Activated CD8-positive, alpha-beta T cell treated with anti-CD3 and anti-CD28 coated beads for 36 hours (primary cell): ENCODE results near the gene ARHGAP40. TPM values are rescaled to one million over a fixed set of nuclear protein-coding genes. Genes with fewer than 3 reads are reported as not detected.

Source experiments
- ATAC-seq: fragments of 200-7000 bp; cut with Tn5 transposase; one replicate; pipeline ENCODE4 v1.10.0; 2021; ENCODE audit warnings: mild to moderate bottlenecking, moderate library complexity
- CTCF ChIA-PET: fragments of 350-600 bp; sonication (Branson Sonifier 250); formaldehyde crosslinking; loops from one replicate; lab custom pipeline; 2021; ENCODE audit warnings: antibody characterized with exemption; lab: Charles Lee
- POLR2A ChIA-PET: fragments of 350-600 bp; sonication (Branson Sonifier 250); formaldehyde crosslinking; loops from one replicate; lab custom pipeline; 2021; ENCODE audit warnings: antibody characterized with exemption; lab: Charles Lee
- DNase-seq: peaks from one replicate; pipeline ENCODE4 v3.0.0-alpha.2; 2020
- H3K27ac Mint-ChIP-seq: one replicate; pipeline ENCODE4 v1.8.0; 2021; ENCODE audit warnings: mild to moderate bottlenecking, mixed read lengths
- H3K27me3 Mint-ChIP-seq: one replicate; pipeline ENCODE4 v1.8.0; 2021; ENCODE audit warnings: mixed read lengths
- H3K36me3 Mint-ChIP-seq: one replicate; pipeline ENCODE4 v1.8.0; 2021; ENCODE audit warnings: low read depth, mixed read lengths
- H3K4me1 Mint-ChIP-seq: one replicate; pipeline ENCODE4 v1.8.0; 2021; ENCODE audit warnings: low read depth, mixed read lengths
- H3K4me3 Mint-ChIP-seq: one replicate; pipeline ENCODE4 v1.8.0; 2021; ENCODE audit warnings: mild to moderate bottlenecking, moderate library complexity, mixed read lengths
- H3K9me3 Mint-ChIP-seq: one replicate; pipeline ENCODE4 v1.8.0; 2021; ENCODE audit warnings: mixed read lengths
- intact Hi-C: fragments of 100-400 bp; cut with micrococcal nuclease; formaldehyde crosslinking; loops from one replicate; pipeline ENCODE4 v1.10.0; 2022
- total RNA-seq, 2 experiments: library from RNA; stranded (reverse); gene quantifications; one replicate each; pipeline ENCODE4 v1.2.3, GENCODE V29; 2021
- TF ChIP-seq, protein P1 (sequence below): fragments of 200-600 bp; IDR thresholded peaks from one replicate; pipeline ENCODE4 v1.8.0; 2022; ENCODE audit warnings: antibody characterized with exemption, mild to moderate bottlenecking

Gene ARHGAP40
- total RNA-seq, 2 experiments from 2014 or later: not detected

DNA sequence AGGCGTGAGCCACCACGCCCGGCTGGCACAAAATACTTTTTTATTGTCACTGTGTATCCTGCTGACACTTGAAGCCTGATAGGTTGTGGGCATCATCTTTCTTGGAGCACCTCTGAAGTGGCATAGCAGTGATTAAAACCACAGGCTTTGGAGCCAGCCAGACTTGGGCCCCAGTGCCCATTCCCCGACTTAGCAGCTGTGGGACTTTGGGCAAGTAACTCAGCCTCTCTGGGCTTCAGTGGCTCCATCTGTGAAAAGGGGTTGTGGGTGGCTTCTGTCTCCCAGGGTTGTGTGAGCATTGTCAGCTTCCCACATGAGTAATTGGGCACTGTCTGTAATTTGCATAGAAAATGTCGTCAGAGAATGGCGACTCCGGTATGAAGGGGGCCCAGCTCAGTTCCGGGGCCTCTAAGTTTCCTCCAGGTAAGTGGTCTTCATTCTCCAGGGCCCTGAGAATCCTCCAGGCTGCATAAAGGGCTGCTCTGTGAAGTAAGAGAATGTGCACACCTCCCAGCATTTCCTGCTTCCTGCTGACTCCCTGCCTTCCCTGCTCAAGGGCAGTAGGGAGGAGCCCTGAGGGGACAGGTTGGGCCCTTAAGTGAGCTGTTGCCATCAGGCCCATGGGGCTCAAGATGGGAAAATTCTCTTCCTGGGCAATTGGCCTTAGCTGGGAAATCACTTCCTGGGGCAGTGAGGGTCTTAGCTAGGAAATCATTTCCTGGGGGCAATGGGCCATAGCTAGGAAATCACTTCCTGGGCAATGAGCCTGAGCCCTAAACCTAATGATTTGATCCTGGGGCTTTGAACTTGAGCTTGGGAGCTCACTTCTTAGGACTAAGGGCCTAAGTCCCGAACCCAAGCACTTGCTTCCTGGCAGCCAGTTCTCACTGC lies 27.2 kb downstream of the ARHGAP40 start:
- ChIA-PET CTCF (interaction anchor here (0.9 kb wide), 1 partner anchor 17 kb away, joined by 3 read pairs; no protein-coding TSS in a partner anchor), POLR2A (no interaction called here)
- Mint-ChIP-seq H3K27me3 (peaks cover under 1% of the 10 kb centered on the region), H3K4me1 (peaks cover 8% of the 10 kb centered on the region), H3K4me3 (no peak overlapping the region), H3K9me3 (no peaks in the 10 kb centered on the region), H3K36me3 (no peaks in the 10 kb centered on the region), H3K27ac (no peak overlapping the region)
- ATAC-seq: no peak
- TF ChIP-seq, protein P1, sequence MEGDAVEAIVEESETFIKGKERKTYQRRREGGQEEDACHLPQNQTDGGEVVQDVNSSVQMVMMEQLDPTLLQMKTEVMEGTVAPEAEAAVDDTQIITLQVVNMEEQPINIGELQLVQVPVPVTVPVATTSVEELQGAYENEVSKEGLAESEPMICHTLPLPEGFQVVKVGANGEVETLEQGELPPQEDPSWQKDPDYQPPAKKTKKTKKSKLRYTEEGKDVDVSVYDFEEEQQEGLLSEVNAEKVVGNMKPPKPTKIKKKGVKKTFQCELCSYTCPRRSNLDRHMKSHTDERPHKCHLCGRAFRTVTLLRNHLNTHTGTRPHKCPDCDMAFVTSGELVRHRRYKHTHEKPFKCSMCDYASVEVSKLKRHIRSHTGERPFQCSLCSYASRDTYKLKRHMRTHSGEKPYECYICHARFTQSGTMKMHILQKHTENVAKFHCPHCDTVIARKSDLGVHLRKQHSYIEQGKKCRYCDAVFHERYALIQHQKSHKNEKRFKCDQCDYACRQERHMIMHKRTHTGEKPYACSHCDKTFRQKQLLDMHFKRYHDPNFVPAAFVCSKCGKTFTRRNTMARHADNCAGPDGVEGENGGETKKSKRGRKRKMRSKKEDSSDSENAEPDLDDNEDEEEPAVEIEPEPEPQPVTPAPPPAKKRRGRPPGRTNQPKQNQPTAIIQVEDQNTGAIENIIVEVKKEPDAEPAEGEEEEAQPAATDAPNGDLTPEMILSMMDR: no peak
- intact Hi-C loops: no loop called here
- DNase-seq: no peak

DNA sequence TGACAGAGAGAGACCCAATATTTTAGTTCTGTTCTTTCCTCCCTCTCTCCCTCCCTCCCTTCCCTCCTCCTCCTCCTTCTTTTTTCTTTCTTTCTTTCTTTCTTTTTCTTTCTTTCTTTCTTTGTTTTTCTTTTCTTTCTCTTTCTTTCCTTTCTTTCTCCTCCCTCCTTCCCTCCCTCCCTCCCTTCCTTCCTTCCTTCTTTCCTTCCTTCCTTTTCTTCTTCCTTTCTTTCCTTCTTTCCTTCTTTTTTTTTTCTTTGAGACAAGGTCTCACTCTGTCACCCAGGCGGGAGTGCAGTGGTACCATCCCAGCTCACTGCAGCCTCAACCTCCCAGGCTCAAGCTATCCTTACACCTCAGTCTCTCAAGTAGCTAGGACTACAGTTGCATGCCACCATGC lies 28.4 kb downstream of the ARHGAP40 start:
- POLR2A ChIA-PET: no interaction called here

DNA sequence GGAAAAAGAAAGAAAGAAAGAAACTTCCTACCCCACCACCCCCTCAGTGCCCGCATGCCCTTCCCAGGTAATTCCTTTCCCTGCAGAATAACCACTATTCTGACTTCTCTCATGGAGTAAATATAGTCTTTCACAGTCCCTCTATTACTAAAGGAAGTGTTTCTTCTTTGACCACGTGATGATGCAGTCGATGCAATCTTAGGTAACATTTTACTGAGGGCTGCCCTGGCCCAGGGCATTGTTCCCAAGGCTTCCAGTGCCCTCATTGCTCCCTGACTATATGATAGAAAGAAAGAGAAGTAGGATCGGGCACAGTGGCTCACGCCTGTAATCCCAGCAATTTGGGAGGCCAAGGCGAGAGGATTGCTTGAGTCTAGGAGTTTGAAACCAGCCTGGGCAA lies 29.1 kb downstream of the ARHGAP40 start:
- Mint-ChIP-seq H3K27me3 (peaks cover 5% of the 10 kb centered on the region), H3K27ac (no peak overlapping the region), H3K9me3 (no peaks in the 10 kb centered on the region), H3K4me1 (peaks cover 8% of the 10 kb centered on the region), H3K36me3 (no peaks in the 10 kb centered on the region), H3K4me3 (no peak overlapping the region)
- intact Hi-C loops: no loop called here
- ATAC-seq (no peak), DNase-seq (no peak)
- ChIA-PET CTCF (no interaction called here), POLR2A (interaction anchor here (0.6 kb wide), 1 partner anchor 365 kb away, joined by 3 read pairs; no protein-coding TSS in a partner anchor)
- TF ChIP-seq, protein P1: no peak

More for the DNA sequence above, 28.4 kb downstream of the ARHGAP40 start:
- Mint-ChIP-seq H3K36me3 (no peaks in the 10 kb centered on the region), H3K27ac (no peak overlapping the region), H3K27me3 (peaks cover 5% of the 10 kb centered on the region), H3K9me3 (no peaks in the 10 kb centered on the region), H3K4me1 (peaks cover 8% of the 10 kb centered on the region), H3K4me3 (no peak overlapping the region)
- CTCF ChIA-PET: interaction anchor here (0.8 kb wide), 1 partner anchor 122 kb away, joined by 3 read pairs; no protein-coding TSS in a partner anchor
- intact Hi-C loops: no loop called here
- DNase-seq (no peak), ATAC-seq (no peak)
- TF ChIP-seq, protein P1: no peak

DNA sequence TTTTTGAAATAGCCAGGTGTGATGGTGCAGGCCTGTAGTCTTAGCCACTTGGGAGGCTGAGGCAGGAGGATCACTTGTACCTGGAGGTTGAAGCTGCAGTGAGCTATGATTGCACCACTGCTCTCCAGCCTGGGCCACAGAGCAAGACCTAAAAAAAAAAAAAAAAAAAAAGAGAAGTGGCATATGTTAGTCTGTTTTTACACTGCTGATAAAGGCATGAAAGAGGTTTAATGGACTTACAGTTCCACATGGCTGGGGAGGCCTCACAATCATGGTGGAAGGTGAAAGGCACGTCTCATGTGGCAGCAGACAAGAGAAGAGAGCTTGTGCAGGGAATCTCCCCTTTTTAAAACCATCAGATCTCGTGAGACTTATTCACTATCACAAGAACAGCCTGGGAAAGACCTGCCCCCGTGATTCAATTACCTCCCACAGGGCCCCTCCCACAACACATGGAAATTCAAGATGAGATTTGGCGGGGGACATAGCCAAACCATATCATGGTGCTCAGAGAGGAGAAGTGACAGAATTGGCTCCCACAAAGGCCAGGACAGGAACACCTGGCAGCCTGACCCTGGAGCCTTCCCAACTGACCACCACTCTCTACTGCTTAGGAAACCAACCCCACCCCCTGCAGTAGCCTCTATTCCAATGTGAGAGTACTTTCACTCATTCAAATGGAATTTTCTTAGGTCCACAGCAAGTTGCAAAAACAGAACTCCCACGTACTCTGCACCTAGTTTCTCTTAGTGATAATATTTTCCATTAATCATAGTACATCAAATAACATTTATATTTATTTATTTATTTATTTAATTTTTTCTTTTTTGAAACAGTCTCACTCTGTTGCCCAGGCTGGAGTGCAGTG lies 29.8 kb downstream of the ARHGAP40 start:
- no peak overlapping the region for H3K27ac Mint-ChIP-seq
- peaks cover 7% of the 10 kb centered on the region for H3K27me3 Mint-ChIP-seq
- H3K9me3 Mint-ChIP-seq: no peaks in the 10 kb centered on the region
- intact Hi-C loops: no loop called here
- ATAC-seq: no peak
- H3K4me1 Mint-ChIP-seq: peaks cover 8% of the 10 kb centered on the region
- no peak for DNase-seq
- H3K36me3 Mint-ChIP-seq: no peaks in the 10 kb centered on the region
- TF ChIP-seq, protein P1: no peak
- H3K4me3 Mint-ChIP-seq: no peak overlapping the region
- POLR2A ChIA-PET: interaction anchor here (0.6 kb wide), 1 partner anchor 365 kb away, joined by 3 read pairs; no protein-coding TSS in a partner anchor
- CTCF ChIA-PET: no interaction called here
